Activated T-helper 9 cell treated with anti-CD3 and anti-CD28 coated beads, Interleukin-2, amount 50 U/mL, for 16 hours (primary cell): ENCODE data around the gene RAB3C.

Experiments
- DNase-seq: peaks from one replicate; pipeline ENCODE4 v3.0.0-alpha.2; 2020; ENCODE audit warnings: low read depth

The RAB3C gene

GRCh38 chr5:58827463-58827862, 244.6 kb downstream of the RAB3C start:
- no peak for DNase-seq

- DNase-seq, result no peak
These were observed 245.4 kb downstream of the RAB3C start for GRCh38 chr5:58828258-58828657.

- DNase-seq, result no peak
These were observed 251.7 kb downstream of the RAB3C start for GRCh38 chr5:58834242-58835225.

- no peak for DNase-seq
These were observed 253.5 kb downstream of the RAB3C start for GRCh38 chr5:58836351-58836750.

GRCh38 chr5:58838729-58839128, 255.9 kb downstream of the RAB3C start:
- no peak for DNase-seq

- no peak for DNase-seq
These were observed 260.0 kb downstream of the RAB3C start for GRCh38 chr5:58842852-58843251.

- DNase-seq, result no peak
These were observed 261.5 kb downstream of the RAB3C start for GRCh38 chr5:58844395-58844794.

GRCh38 chr5:58847041-58847440, 264.2 kb downstream of the RAB3C start:
- no peak for DNase-seq

GRCh38 chr5:58849223-58849622, 266.3 kb downstream of the RAB3C start:
- no peak for DNase-seq

- no peak for DNase-seq
These were observed 267.2 kb downstream of the RAB3C start for GRCh38 chr5:58849921-58850667.

- no peak for DNase-seq
These were observed 268.3 kb downstream of the RAB3C start for GRCh38 chr5:58851153-58851552.

GRCh38 chr5:58851571-58851970, 268.7 kb downstream of the RAB3C start:
- no peak for DNase-seq

GRCh38 chr5:58852566-58852965, 269.7 kb downstream of the RAB3C start:
- no peak for DNase-seq

GRCh38 chr5:58854441-58854840, 271.6 kb downstream of the RAB3C start:
- DNase-seq, result no peak

GRCh38 chr5:58855851-58856739, 273.2 kb downstream of the RAB3C start:
- no peak for DNase-seq

GRCh38 chr5:58857609-58858008, 274.7 kb downstream of the RAB3C start:
- no peak for DNase-seq

- DNase-seq, result no peak
These were observed 277.8 kb downstream of the RAB3C start for GRCh38 chr5:58860680-58861079.

GRCh38 chr5:58868931-58869330, 286.1 kb downstream of the RAB3C start:
- DNase-seq, result no peak

- DNase-seq, result no peak
These were observed 288.9 kb downstream of the RAB3C start for GRCh38 chr5:58871648-58872242.

GRCh38 chr5:58872670-58873273, 289.9 kb downstream of the RAB3C start:
- no peak for DNase-seq

- DNase-seq, result no peak
These were observed 292.7 kb downstream of the RAB3C start for GRCh38 chr5:58875599-58875998.
